ENCODE measurements around the gene FIG4.
"Not testable (repeated sequence)": the region's sequence is repeated elsewhere in the genome, so short reads cannot be mapped to it uniquely, and the experiment has no call there.

FIG4 gene

GRCh38 chr6:109864050-109864449 is 173.0 kb downstream of the FIG4 start:
- TF ChIP-seq, protein P1, sequence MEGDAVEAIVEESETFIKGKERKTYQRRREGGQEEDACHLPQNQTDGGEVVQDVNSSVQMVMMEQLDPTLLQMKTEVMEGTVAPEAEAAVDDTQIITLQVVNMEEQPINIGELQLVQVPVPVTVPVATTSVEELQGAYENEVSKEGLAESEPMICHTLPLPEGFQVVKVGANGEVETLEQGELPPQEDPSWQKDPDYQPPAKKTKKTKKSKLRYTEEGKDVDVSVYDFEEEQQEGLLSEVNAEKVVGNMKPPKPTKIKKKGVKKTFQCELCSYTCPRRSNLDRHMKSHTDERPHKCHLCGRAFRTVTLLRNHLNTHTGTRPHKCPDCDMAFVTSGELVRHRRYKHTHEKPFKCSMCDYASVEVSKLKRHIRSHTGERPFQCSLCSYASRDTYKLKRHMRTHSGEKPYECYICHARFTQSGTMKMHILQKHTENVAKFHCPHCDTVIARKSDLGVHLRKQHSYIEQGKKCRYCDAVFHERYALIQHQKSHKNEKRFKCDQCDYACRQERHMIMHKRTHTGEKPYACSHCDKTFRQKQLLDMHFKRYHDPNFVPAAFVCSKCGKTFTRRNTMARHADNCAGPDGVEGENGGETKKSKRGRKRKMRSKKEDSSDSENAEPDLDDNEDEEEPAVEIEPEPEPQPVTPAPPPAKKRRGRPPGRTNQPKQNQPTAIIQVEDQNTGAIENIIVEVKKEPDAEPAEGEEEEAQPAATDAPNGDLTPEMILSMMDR (conservative IDR thresholded peaks at IDR 0.05) = no peak

DNA sequence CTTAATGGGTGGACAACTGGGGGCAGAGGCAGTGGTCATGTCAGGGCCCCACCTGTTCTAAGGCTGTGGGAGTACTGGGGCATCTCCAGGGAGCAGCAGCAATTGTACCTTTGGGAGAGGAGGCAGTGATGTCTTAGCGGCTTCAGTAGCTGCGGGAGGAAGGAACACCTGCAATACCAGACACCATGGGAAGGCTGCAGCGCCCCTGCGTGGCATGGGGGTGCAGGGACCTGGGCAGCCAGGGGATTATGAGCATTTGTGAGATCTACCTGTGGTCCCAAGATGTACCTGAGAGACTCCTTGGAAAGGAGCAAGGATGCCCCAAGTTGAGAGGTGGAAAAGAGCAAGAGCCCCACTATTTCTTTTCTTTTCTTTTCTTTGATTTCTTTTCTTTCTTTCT is 174.9 kb downstream of the FIG4 start:
- TF ChIP-seq, protein P1 (conservative IDR thresholded peaks at IDR 0.05) = no peak
- H3K27ac ChIP-seq = no peak overlapping the region

More at GRCh38 chr6:109864050-109864449, 173.0 kb downstream of the FIG4 start:
- no peak overlapping the region for H3K27ac ChIP-seq

- TF ChIP-seq, protein P1 (conservative IDR thresholded peaks at IDR 0.05) = no peak
- peak overlapping the region; percentile 39 for H3K27ac ChIP-seq
Observed at GRCh38 chr6:109867009-109867969, 176.2 kb downstream of the FIG4 start.

DNA sequence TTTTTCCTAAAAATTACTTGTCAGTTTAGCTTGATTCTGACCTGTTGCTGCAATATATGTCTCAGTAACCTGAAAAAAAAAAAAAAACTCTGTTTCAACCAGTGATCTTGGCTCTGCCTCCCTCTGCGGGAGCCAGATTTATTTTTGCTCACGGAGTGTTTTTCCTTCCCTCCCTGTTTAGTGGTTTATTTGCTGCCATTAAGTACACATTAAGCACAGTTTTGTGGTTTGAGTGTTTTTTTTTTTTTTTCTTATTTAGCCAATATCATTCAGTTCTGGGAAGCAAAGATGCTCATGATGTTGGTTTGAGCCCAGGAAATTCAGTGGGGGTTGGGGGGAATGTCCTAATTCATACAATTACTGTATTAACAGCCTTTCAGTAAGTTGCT is 176.9 kb downstream of the FIG4 start:
- TF ChIP-seq, protein P1 (conservative IDR thresholded peaks at IDR 0.05) = no peak
- H3K27ac ChIP-seq = peak overlapping the region; percentile 39

DNA sequence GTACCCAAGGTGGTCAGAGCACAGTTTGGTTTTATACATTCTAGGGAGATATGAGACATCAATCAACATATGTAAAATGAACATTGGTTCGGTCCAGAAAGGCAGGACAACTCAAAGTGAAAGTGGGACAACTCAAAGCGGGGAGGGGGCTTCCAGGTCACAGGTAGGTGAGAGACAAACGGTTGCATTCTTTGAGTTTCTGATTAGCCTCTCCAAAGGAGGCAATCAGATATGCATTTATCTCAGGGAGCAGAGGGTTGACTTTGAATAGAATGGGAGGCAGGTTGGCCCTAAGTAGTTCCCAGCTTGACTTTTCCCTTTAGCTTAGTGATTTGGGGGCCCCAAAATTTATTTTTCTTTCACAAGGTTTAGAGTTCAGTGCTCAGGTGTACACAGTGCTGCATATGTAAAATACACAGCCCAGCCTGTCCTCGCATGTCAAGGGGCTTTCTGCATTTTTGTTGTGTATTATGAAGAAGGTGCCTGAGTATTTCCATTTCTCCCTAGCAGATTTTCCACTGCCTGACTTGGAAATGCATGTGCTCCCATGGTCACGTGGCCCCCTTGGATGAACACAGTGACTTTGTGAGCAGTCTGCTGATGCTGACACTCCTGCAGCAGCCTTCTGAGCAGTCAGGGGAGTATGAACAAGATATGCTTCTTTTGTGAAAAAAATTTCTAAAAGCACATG is 178.4 kb downstream of the FIG4 start:
- not testable (repeated sequence) for H3K27ac ChIP-seq

- no peak overlapping the region for H3K27ac ChIP-seq
- TF ChIP-seq, protein P1 (conservative IDR thresholded peaks at IDR 0.05) = no peak
Observed at GRCh38 chr6:109870089-109870410, 179.0 kb downstream of the FIG4 start.

- TF ChIP-seq, protein P1 (conservative IDR thresholded peaks at IDR 0.05) = no peak
Observed at GRCh38 chr6:109872549-109872948, 181.5 kb downstream of the FIG4 start.

More at GRCh38 chr6:109872549-109872948, 181.5 kb downstream of the FIG4 start:
- H3K27ac ChIP-seq = no peak overlapping the region
